Neural cell (in vitro differentiated cells): ENCODE results near the gene MOSPD2.

Experiments used
- CTCF ChIP-seq: fragments of 450-650 bp; IDR thresholded peaks from 2 replicates; pipeline ENCODE4 v1.5.1; 2014; ENCODE audit warnings: antibody characterized with exemption, mild to moderate bottlenecking, moderate library complexity; ENCODE audit not compliant: poor library complexity, severe bottlenecking
- EP300 ChIP-seq: fragments of 450-650 bp; conservative IDR thresholded peaks from 2 replicates; pipeline ENCODE4 v1.6.1; 2014; ENCODE audit warnings: antibody characterized with exemption, mild to moderate bottlenecking, moderate library complexity; ENCODE audit not compliant: poor library complexity, severe bottlenecking
- EZH2 ChIP-seq: fragments of 200-600, 300-800 bp; shearing (Covaris generic), sonication (generic); IDR thresholded peaks from 2 replicates; pipeline ENCODE4 v1.6.1; 2014; ENCODE audit warnings: antibody characterized with exemption, low read length, borderline replicate concordance, mild to moderate bottlenecking; ENCODE audit not compliant: insufficient read depth, poor library complexity, severe bottlenecking
- POLR2AphosphoS5 ChIP-seq: IDR thresholded peaks from 2 replicates; pipeline ENCODE4 v1.6.1; 2012
- RAD21 ChIP-seq: fragments of 450-650 bp; conservative IDR thresholded peaks from 2 replicates; pipeline ENCODE4 v1.6.1; 2014; ENCODE audit warnings: antibody characterized with exemption, mild to moderate bottlenecking, moderate library complexity
- REST ChIP-seq: IDR thresholded peaks from 2 replicates; pipeline ENCODE4 v1.6.1; 2012; ENCODE audit warnings: borderline replicate concordance
- SMC3 ChIP-seq: fragments of 450-650 bp; conservative IDR thresholded peaks from 2 replicates; pipeline ENCODE4 v1.6.1; 2014; ENCODE audit warnings: antibody characterized with exemption, mild to moderate bottlenecking, moderate library complexity; ENCODE audit not compliant: poor library complexity
- TAF1 ChIP-seq: IDR thresholded peaks from 2 replicates; pipeline ENCODE4 v1.6.1; 2012; ENCODE audit warnings: low read depth

- TF ChIP-seq TAF1 (no peak), CTCF (no peak), POLR2AphosphoS5 (no peak), RAD21 (no peak), EZH2 (no peak), SMC3 (no peak), EP300 (no peak), REST (no peak)
Observed at GRCh38 chrX:14916017-14916674, 42.9 kb downstream of the MOSPD2 start.
